Embryonic facial prominence (tissue), 1 donor: ENCODE results near the gene CNNM3.

Source experiments
- DNase-seq: peaks from one replicate; pipeline ENCODE4 v3.0.0-alpha.2; 2016; ENCODE audit errors: extremely low spot score

CNNM3 gene

GRCh38 chr2:96863575-96864342, 47.7 kb downstream of the CNNM3 start:
- no peak for DNase-seq

GRCh38 chr2:96864343-96865091, 48.4 kb downstream of the CNNM3 start:
- DNase-seq, result no peak

DNA sequence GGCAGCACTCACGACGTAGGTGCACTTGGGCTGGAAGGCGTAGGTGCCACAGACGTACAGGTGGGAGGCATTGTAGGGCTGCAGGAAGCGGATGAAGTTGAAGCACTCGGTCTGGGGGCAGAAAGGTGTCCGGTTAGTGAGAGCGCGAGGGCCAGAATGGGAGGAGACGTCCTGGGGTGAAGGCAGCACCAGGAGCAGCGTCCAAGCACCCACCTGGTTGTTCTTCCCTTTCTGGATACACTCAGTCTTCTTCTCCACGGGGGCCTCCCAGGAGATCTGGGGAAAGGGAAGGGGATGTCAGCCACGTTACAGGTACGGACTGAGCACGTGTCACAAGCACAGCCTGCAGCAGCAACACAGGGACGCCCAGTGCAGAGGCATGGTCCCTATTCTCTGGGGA, 49.6 kb downstream of the CNNM3 start:
- no peak for DNase-seq

- no peak for DNase-seq
These were observed 50.1 kb downstream of the CNNM3 start for GRCh38 chr2:96866149-96866548.

GRCh38 chr2:96866586-96866985, 50.5 kb downstream of the CNNM3 start:
- DNase-seq, result no peak

DNA sequence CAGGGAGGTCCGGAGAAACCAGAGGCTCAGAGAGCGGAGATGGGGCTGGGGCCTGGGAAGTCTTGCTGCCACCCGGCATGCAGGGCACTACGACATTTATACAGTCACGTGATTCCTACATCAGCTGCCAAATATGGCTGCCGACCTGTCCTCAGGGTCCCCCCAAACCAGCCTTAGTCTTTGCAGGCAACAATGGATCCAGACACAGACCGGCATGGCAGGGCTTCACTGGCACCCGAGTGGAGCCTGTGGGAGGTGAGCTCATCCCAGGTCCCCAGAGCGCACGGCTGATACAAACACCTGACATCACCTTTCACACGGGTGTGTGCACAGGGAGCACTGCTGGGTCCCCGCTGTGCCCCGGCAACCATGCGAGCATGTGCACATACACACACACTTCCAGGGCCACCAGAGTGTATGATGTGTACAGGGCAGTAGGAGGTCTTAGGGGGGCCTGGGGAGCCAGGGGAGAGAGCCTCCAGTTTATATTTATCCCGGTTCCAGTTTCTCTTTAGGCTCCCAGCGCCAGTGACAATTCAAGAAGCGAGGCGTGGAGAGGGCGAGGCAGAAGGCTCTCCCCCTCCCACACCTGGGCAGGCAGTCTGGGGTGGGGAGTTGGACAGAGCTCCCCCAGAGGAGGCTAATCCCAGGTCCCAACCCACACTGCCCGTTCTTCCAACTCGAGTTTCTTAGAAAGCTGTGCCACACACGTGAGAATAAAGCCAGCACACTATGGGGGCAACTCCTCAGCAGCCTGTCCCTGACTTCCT, 51.1 kb downstream of the CNNM3 start:
- no peak for DNase-seq

GRCh38 chr2:96867756-96868554, 51.9 kb downstream of the CNNM3 start:
- DNase-seq, result no peak

DNA sequence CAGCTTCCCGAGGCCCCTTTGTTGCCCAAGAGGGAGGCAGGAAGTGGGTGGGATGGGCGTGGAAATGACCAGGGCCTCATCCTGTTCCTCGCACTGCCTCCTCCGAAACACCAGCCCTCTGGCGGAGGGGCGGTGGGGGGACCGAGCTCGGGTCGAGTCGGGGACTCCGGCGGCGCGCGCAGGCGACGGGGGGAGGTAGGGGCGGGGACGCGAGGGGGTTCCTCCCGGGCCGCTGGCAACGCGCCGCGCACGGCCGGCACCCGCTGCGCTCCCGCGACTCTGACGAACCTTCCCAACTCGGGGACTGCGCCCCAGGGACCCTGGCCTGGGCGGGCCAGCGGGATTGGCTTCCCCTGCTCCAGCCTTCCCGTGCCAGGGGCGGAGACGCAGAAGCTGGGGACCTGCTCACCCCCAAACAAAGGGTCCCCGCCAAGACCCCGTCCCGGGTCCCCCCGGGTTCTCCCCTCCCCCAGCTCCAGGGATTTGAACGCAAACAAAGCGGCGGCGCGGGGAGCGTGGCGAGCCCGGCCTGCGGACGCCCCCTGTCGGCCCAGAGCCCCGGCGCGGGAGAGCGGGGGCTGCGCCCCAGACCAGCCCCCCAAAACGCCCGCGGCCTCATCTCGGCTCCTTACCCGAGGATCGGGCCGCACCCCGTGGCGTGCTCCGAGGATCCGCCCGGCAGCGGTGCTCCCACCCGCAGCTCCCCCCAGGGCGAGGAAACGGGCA, 52.6 kb downstream of the CNNM3 start:
- DNase-seq, result no peak

- no peak for DNase-seq
These were observed 53.3 kb downstream of the CNNM3 start for GRCh38 chr2:96869281-96869821.

DNA sequence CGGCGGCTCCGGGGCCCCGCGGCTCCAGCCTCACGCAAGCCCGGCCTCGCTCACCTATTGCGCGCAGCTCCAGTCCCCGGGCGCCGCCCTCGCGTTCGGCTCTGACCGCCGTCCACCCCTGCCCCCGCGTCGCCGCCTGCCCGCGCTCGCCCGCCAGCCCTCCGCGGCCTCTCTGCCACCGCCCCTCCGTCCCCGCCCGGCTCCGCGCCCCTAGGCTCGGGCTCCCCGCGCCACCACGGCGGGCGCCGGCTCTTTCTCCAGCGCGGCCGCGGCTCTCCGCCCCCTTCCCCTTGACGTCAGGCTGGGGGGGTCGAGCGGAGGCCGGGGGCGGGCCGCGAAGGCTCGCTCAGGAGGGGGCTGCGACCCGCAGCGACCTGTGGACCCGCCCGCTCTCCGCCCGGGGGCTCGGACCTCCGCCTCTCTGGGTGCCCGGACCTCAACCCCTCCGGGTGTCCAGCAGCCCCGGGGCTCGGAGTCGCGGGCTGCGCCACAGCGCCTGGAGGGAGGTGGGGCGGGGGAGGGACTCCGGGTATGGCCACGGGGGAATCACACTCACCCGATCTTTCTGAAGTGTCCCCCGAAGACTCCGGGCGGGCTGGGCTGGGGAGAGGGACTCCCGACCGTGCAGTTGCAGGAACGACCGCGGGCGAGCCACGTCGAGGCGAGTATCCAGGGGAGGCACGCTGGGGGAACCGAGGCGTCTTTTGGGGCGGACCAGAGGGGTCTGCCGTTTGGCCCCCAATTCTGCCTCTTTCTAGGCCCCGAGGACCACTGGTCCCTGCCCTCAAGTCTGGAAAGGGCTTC, 54.0 kb downstream of the CNNM3 start, which contains the start of gene SEMA4C:
TSS of gene SEMA4C (minus strand) at position 259 of the 804 bp plus-strand sequence. CDS start 2,194 bp downstream, outside the sequence.
- DNase-seq, result no peak

DNA sequence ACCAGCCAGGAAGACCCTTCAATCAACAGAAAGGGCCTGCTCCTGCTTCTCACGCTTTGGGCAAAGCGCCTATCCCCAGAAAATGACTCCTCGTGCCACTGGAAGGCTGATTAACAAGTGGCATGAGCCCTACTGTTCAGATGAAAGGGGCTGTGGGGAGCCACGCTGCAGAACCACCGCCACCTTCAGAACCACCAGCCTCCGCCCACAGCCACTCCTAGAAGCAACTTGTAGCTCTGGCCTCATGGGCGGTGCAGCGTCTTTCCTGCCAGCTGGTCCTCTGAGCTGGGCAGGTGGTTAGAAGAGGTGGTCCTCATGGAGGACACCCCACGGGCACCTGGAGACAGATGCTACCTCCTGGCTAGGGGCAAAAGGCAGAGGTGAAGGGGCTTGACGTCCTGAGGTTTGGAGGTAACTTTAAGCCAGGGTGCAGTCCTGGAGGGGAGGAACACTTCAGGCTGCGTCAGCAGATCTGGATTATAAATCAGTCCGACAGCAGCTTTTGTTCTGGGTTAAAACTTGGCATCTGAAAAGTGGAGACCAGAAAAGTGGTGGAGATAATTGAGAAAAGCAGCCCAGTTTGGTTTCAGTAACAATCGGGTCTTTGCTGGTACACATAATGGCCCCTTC, 54.7 kb downstream of the CNNM3 start:
- no peak for DNase-seq

- DNase-seq, result no peak
These were observed 56.7 kb downstream of the CNNM3 start for GRCh38 chr2:96872591-96873349.

DNA sequence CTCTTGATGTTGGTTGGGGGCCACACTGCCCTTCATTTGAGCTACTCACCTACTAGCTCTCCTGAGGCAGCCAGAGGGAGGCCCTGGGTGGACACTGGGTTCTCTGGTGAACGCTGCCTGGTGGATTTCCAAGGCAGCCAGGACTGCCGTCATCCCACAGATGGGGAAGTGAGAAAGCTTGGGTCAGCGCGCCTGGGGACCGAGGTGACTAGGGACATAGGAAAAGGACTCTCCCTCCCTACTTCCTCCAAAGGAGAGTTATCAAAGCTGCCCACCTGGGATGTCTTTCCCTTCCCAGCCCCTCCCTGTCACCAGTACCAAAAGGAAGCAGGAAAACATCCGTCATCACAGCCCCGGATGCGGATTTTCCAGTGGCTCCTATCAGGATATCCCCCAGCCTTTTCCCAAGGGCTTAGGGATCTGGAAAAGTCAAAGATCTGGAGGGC, 57.6 kb downstream of the CNNM3 start:
- no peak for DNase-seq

DNA sequence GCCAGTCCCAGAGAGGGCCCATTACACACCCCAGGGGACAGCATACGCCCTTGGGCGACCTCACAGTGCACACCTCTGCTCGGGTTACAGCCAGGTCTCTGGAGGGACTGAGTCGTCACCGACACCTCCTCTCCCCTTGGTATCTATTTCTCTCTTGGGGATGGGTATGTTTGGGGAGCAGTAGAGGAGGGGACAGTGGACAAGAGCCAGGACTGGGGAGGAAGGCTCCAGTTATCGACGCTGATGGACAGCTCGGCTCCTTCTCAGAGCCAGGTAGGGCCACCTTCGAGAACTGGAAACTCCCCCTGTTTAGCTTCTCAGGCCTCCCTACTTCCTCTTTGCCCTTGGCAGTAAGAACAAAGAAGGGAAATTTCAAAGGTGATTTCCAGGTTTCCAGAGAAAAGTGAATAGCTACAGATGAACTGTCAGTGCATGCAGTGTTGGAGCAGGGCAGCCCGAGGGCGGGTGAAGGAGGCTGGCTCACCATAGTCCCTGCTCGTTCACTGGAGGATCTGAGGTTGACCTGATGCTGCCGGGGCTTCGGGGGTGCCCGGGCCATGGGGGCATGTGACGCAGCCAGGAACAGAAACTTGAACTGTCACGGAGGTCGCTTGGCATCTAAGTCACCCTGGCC, 58.2 kb downstream of the CNNM3 start:
- DNase-seq, result no peak

GRCh38 chr2:96875498-96876268, 59.6 kb downstream of the CNNM3 start:
- no peak for DNase-seq

GRCh38 chr2:96876269-96877041, 60.4 kb downstream of the CNNM3 start:
- DNase-seq, result no peak
